Hepatocyte (in vitro differentiated cells): ENCODE measurements around the gene TMEM273.

Source experiments
- EZH2phosphoT487 ChIP-seq: fragments of 200-600 bp; sonication (generic); IDR thresholded peaks from one replicate; pipeline ENCODE4 v1.6.1; 2018; ENCODE audit warnings: antibody characterized with exemption, mild to moderate bottlenecking, low read depth, moderate library complexity; ENCODE audit not compliant: unreplicated experiment, severe bottlenecking
- TF ChIP-seq, protein P1 (sequence below): fragments of 200-600 bp; sonication (generic); IDR thresholded peaks from 2 replicates; pipeline ENCODE4 v1.5.1; 2016; ENCODE audit warnings: antibody characterized with exemption, mild to moderate bottlenecking; ENCODE audit not compliant: poor library complexity

- TF ChIP-seq EZH2phosphoT487: no peak
- TF ChIP-seq, protein P1, sequence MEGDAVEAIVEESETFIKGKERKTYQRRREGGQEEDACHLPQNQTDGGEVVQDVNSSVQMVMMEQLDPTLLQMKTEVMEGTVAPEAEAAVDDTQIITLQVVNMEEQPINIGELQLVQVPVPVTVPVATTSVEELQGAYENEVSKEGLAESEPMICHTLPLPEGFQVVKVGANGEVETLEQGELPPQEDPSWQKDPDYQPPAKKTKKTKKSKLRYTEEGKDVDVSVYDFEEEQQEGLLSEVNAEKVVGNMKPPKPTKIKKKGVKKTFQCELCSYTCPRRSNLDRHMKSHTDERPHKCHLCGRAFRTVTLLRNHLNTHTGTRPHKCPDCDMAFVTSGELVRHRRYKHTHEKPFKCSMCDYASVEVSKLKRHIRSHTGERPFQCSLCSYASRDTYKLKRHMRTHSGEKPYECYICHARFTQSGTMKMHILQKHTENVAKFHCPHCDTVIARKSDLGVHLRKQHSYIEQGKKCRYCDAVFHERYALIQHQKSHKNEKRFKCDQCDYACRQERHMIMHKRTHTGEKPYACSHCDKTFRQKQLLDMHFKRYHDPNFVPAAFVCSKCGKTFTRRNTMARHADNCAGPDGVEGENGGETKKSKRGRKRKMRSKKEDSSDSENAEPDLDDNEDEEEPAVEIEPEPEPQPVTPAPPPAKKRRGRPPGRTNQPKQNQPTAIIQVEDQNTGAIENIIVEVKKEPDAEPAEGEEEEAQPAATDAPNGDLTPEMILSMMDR: no peak
These were observed 25.4 kb downstream of the TMEM273 start for GRCh38 chr10:49162761-49163310.
